Vagina (tissue), 2 donors: ENCODE results near the gene TCF4. TPM values are rescaled to one million over a fixed set of nuclear protein-coding genes. Genes with fewer than 3 reads are reported as not detected.

Source experiments
- DNase-seq, 2 donors: peaks; one replicate each; pipeline ENCODE4 v3.0.0-alpha.2; 2017; ENCODE audit errors: extremely low spot score in 2 of 2
- H3K27ac ChIP-seq: fragments of 200-600 bp; sonication (generic); one replicate; pipeline ENCODE4 v1.5.1; 2019
- H3K27me3 ChIP-seq: fragments of 200-600 bp; sonication (generic); one replicate; pipeline ENCODE4 v1.5.1; 2019
- H3K36me3 ChIP-seq, 2 donors: fragments of 200-600 bp; sonication (generic); one replicate each; pipeline ENCODE4 v1.5.1; 2017 to 2019
- H3K4me1 ChIP-seq: fragments of 200-600 bp; sonication (generic); one replicate; pipeline ENCODE4 v1.5.1; 2019
- H3K4me3 ChIP-seq, 2 donors: fragments of 200-600 bp; sonication (generic); 1 replicate in 1 of 2; 2 replicates in 1 of 2; pipeline ENCODE4 v1.5.1; 2016 to 2019
- H3K9me3 ChIP-seq: fragments of 200-600 bp; sonication (generic); one replicate; pipeline ENCODE4 v1.5.1; 2019
- POLR2A ChIP-seq, 2 donors: fragments of 450-650 bp; IDR thresholded peaks; one replicate each; pipeline ENCODE4 v1.6.1; 2017; ENCODE audit warnings: antibody characterized with exemption in 2 of 2, mild to moderate bottlenecking in 2 of 2, moderate library complexity in 2 of 2
- POLR2AphosphoS5 ChIP-seq, 2 donors: sonication (generic); formaldehyde crosslinking; IDR thresholded peaks; one replicate each; pipeline ENCODE4 v1.9.0; 2017; ENCODE audit warnings: antibody characterized with exemption in 2 of 2, mild to moderate bottlenecking in 2 of 2, low read depth in 1 of 2; ENCODE audit not compliant: insufficient read depth in 1 of 2
- intact Hi-C: fragments of 100-400 bp; cut with DNase I; formaldehyde crosslinking; loops from one replicate; pipeline ENCODE4 v1.15.1; 2023
- total RNA-seq: library from RNA; depleted of rRNA; stranded (reverse); fragments of >200 nt; gene quantifications from one replicate; pipeline ENCODE4 v1.2.3, GENCODE V29; 2016
- TF ChIP-seq, protein P1 (sequence below), 3 experiments: fragments of 450-650 bp in 2 of 3; fragments of 200-600 bp in 1 of 3; sonication (generic) in 1 of 3; IDR thresholded peaks; one replicate each; pipeline ENCODE4 v1.5.1; 2017 to 2019; ENCODE audit warnings: antibody characterized with exemption in 3 of 3, mild to moderate bottlenecking in 2 of 3, moderate library complexity in 2 of 3

Gene TCF4
- total RNA-seq, 1 donor from 2014 or later: 105 TPM

DNA sequence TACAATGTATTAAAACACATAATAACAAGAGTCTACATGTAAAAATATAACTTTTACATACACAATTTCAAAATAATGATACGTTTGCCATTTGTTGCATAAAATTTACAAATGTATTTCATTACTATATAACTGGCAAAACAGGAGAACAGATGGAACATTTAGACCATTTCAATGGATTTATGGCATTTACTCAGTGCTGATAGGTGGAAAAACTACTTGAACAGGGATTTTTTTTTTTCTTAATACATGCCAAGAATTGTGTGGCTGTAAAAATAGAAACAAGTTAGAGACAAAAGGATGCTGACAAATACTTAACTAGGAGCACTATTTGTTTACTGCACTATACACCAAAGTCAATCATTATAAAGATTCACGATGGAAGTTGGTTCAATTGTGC, 361.9 kb downstream of the TCF4 start:
- DNase-seq: no peak
- intact Hi-C loops: no loop called here

DNA sequence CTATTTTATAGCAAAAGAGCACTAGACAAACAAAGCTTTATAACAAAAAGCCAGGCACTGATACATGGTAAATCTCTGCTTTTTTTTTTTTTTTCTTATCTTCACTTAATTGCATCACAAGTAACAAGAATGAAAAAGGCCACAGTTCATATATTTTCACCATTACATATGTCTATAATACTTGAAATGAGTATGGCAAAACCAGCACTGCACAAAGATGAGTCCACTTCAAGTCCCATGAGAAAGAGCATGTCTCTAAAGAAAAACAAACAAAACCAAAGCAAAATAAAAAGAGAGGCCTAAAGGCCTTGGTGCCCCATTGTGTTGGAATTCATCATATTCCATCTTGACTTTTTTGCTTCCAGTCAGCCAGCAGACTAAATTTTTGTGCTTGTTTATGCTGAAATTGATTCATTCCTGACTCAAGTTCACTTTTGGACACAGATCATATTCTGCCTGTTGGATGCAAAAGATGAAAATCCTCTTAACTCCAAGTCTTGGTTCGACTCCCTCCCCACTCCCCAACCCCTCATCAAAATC, 363.8 kb downstream of the TCF4 start:
- Histone ChIP-seq H3K36me3 (peaks cover 0 to 16% of the 10 kb centered on the region in 2 donors), H3K4me1 (peaks cover 14% of the 10 kb centered on the region), H3K27me3 (no peaks in the 10 kb centered on the region), H3K9me3 (no peaks in the 10 kb centered on the region), H3K4me3 (no peak overlapping the region), H3K27ac (no peak overlapping the region)
- TF ChIP-seq, protein P1, sequence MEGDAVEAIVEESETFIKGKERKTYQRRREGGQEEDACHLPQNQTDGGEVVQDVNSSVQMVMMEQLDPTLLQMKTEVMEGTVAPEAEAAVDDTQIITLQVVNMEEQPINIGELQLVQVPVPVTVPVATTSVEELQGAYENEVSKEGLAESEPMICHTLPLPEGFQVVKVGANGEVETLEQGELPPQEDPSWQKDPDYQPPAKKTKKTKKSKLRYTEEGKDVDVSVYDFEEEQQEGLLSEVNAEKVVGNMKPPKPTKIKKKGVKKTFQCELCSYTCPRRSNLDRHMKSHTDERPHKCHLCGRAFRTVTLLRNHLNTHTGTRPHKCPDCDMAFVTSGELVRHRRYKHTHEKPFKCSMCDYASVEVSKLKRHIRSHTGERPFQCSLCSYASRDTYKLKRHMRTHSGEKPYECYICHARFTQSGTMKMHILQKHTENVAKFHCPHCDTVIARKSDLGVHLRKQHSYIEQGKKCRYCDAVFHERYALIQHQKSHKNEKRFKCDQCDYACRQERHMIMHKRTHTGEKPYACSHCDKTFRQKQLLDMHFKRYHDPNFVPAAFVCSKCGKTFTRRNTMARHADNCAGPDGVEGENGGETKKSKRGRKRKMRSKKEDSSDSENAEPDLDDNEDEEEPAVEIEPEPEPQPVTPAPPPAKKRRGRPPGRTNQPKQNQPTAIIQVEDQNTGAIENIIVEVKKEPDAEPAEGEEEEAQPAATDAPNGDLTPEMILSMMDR (IDR thresholded peaks at IDR 0.05): no peak
- TF ChIP-seq POLR2A (IDR thresholded peaks at IDR 0.05) (no peak), POLR2AphosphoS5 (IDR thresholded peaks at IDR 0.05; ENCODE audit: insufficient read depth in 1 of 2, low read depth in 1 of 2) (no peak)
- DNase-seq: no peak
- intact Hi-C loops: no loop called here

More for the DNA sequence above, 361.9 kb downstream of the TCF4 start:
- Histone ChIP-seq H3K9me3 (no peaks in the 10 kb centered on the region), H3K36me3 (peaks cover 0 to 26% of the 10 kb centered on the region in 2 donors), H3K27ac (no peak overlapping the region), H3K27me3 (no peaks in the 10 kb centered on the region), H3K4me1 (peaks cover 4% of the 10 kb centered on the region), H3K4me3 (no peak overlapping the region)
- TF ChIP-seq POLR2A (IDR thresholded peaks at IDR 0.05): no peak
- no peak for TF ChIP-seq POLR2AphosphoS5 (IDR thresholded peaks at IDR 0.05; ENCODE audit: insufficient read depth in 1 of 2, low read depth in 1 of 2)
- TF ChIP-seq, protein P1 (IDR thresholded peaks at IDR 0.05): no peak

DNA sequence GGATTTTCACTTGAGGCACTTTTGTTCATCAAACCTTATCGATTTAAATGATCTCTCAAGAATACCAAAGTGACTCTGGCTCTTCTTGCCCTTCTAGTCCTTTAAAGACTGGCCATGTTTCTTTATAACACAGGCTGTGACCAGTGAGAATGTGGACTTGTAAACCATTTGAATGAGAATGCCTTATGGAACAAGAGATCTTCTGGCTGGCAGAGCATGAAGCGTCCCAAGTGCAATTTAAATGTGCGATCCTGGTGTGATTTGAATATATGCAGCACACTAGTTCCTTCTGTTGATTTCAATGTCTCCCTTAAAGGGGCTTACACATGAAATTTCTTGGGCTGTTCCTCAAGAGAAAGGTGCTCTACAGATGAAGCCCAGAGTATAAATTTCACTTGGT, 366.4 kb downstream of the TCF4 start:
- H3K27me3 ChIP-seq: no peaks in the 10 kb centered on the region
- no peak for DNase-seq
- H3K4me1 ChIP-seq: peaks cover 14% of the 10 kb centered on the region
- no peak overlapping the region for H3K27ac ChIP-seq
- H3K36me3 ChIP-seq: no peaks in the 10 kb centered on the region
- no peak overlapping the region for H3K4me3 ChIP-seq
- TF ChIP-seq, protein P1 (IDR thresholded peaks at IDR 0.05): no peak
- TF ChIP-seq POLR2A (IDR thresholded peaks at IDR 0.05): no peak
- no peaks in the 10 kb centered on the region for H3K9me3 ChIP-seq
- intact Hi-C loops: no loop called here

DNA sequence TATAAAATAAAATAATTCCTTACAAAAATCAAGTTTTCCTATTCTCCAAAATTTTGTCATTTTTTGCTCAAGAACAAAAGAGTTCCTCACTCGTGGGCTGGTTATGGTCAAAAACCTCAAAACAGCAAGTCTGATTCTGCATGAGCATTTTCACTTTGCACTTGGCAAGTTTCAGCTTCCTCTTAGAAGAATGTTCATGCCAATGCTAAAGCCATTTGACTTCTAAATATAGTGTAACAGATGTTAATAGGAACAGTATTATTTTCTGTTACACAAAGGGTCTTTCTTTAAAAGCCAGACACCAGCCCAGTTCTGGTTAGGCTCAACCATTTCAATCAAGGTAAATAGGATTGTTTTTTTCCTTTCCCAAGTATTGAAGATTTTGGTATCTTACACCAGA, 367.5 kb downstream of the TCF4 start:
- no peak overlapping the region for H3K4me3 ChIP-seq
- no peaks in the 10 kb centered on the region for H3K27me3 ChIP-seq
- no peak for TF ChIP-seq POLR2A (IDR thresholded peaks at IDR 0.05)
- TF ChIP-seq, protein P1 (IDR thresholded peaks at IDR 0.05): no peak
- no peak for TF ChIP-seq POLR2AphosphoS5 (IDR thresholded peaks at IDR 0.05; ENCODE audit: insufficient read depth in 1 of 2, low read depth in 1 of 2)
- peaks cover 14% of the 10 kb centered on the region for H3K4me1 ChIP-seq
- H3K9me3 ChIP-seq: no peaks in the 10 kb centered on the region
- no peak for DNase-seq
- H3K36me3 ChIP-seq: no peaks in the 10 kb centered on the region
- H3K27ac ChIP-seq: no peak overlapping the region
- intact Hi-C loops: no loop called here

DNA sequence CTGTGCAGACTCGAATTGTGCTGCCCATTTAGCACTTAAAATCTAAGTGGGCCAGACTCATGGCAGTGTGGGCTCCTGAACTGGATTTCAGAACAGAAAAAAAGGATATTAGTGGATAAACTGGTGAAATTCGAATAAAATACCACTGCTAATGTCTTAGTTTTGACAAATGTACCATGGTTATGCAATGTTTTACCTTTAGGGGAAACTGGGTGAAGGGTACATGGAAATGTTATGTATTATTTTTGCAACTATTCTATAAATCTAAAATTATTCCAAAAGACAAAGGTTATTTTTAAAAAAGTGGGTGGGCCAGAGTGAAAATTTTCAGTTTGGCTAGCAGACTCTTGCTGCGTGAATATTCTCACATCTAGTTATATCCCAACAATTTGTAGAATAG, 368.2 kb downstream of the TCF4 start:
- Histone ChIP-seq H3K27me3 (no peaks in the 10 kb centered on the region), H3K9me3 (no peaks in the 10 kb centered on the region), H3K27ac (no peak overlapping the region), H3K4me3 (no peak overlapping the region), H3K4me1 (peaks cover 14% of the 10 kb centered on the region), H3K36me3 (no peaks in the 10 kb centered on the region)
- no peak for DNase-seq
- intact Hi-C loops: no loop called here
- TF ChIP-seq POLR2AphosphoS5 (IDR thresholded peaks at IDR 0.05; ENCODE audit: insufficient read depth in 1 of 2, low read depth in 1 of 2) (no peak), POLR2A (IDR thresholded peaks at IDR 0.05) (no peak)
- TF ChIP-seq, protein P1 (IDR thresholded peaks at IDR 0.05): no peak
